ENCODE measurements around the gene SYT6. TPM values are rescaled to one million over a fixed set of nuclear protein-coding genes. Genes with fewer than 3 reads are reported as not detected.

Gene SYT6
- total RNA-seq, 1 experiment from 2014 or later, result not detected

DNA sequence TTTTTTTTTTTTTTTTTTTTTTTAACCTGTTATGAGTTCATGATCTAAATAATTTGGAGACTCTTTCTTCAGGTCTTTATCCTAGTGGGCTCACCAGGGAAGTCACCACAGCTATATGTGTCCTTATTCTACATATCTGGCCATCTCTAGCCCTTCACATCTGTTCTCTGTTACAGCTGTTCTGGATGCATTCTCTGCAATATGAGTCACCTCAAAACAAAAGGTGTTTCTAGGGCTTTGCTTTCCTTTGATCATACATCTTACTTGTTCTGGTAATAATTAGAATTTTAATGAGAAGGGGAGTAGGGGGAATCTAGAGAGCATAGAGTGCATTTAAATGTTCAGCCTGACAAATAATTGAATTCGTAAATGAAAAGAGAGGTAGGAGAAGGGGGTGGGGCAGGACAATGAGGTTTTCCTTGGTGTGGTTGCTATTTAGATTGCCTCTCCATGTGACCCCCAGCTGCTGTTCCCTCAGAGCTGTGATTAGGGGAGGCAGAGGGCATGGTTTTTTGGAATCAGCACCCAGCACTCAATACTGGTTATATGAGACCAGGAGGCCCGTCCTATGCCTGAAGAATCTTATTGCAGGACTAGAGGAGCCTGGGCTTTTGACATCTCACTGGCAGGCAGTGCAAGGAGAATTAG is 8.0 kb downstream of the SYT6 start:
- no peaks in the 10 kb centered on the region for H3K9me3 Mint-ChIP-seq (ENCODE audit: low read depth, unreplicated experiment)
- peaks cover 64% of the 10 kb centered on the region for H3K27me3 Mint-ChIP-seq (ENCODE audit: unreplicated experiment)
- no peaks in the 10 kb centered on the region for H3K36me3 Mint-ChIP-seq (ENCODE audit: insufficient read depth, unreplicated experiment)
- intact Hi-C loops (cut with micrococcal nuclease; ENCODE audit: unreplicated experiment), result no loop called here
- H3K27ac Mint-ChIP-seq (ENCODE audit: unreplicated experiment), result no peak overlapping the region
- H3K4me3 Mint-ChIP-seq (ENCODE audit: low read depth, unreplicated experiment), result no peak overlapping the region
- CTCF ChIA-PET, result no interaction called here
- BruUV-seq (replicated peaks), result no TSS peak
- TF ChIP-seq, protein P1, sequence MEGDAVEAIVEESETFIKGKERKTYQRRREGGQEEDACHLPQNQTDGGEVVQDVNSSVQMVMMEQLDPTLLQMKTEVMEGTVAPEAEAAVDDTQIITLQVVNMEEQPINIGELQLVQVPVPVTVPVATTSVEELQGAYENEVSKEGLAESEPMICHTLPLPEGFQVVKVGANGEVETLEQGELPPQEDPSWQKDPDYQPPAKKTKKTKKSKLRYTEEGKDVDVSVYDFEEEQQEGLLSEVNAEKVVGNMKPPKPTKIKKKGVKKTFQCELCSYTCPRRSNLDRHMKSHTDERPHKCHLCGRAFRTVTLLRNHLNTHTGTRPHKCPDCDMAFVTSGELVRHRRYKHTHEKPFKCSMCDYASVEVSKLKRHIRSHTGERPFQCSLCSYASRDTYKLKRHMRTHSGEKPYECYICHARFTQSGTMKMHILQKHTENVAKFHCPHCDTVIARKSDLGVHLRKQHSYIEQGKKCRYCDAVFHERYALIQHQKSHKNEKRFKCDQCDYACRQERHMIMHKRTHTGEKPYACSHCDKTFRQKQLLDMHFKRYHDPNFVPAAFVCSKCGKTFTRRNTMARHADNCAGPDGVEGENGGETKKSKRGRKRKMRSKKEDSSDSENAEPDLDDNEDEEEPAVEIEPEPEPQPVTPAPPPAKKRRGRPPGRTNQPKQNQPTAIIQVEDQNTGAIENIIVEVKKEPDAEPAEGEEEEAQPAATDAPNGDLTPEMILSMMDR (IDR thresholded peaks at IDR 0.05; ENCODE audit: unreplicated experiment), result no peak
- no peaks in the 10 kb centered on the region for H3K4me1 Mint-ChIP-seq (ENCODE audit: low read depth, unreplicated experiment)
- DNase-seq, result no peak

DNA sequence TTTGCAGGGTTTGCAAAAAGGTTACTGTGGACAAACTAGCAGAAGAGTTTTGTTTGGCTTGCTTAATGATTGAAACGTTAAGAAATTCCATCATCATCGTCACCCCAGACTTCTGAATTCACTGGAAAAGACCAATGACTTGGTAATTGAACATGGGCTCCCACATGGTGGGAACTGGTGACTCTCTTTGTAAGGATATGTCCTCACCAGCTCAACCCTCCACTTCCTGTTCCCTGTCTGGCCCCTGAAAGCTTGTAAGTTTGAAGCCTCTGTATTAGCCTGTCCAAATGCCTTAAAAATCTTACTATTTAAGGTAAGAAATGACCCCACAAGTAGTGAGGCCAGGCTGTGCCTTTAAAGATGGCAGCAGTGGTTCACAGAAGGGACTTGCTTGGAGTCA is 9.7 kb downstream of the SYT6 start:
- Mint-ChIP-seq H3K27ac (ENCODE audit: unreplicated experiment) (no peak overlapping the region), H3K4me3 (ENCODE audit: low read depth, unreplicated experiment) (no peak overlapping the region), H3K9me3 (ENCODE audit: low read depth, unreplicated experiment) (no peaks in the 10 kb centered on the region), H3K4me1 (ENCODE audit: low read depth, unreplicated experiment) (no peaks in the 10 kb centered on the region), H3K27me3 (ENCODE audit: unreplicated experiment) (peaks cover 63% of the 10 kb centered on the region), H3K36me3 (ENCODE audit: insufficient read depth, unreplicated experiment) (no peaks in the 10 kb centered on the region)
- intact Hi-C loops (cut with micrococcal nuclease; ENCODE audit: unreplicated experiment), result no loop called here
- CTCF ChIA-PET, result no interaction called here
- no TSS peak for BruUV-seq (replicated peaks)
- TF ChIP-seq, protein P1 (IDR thresholded peaks at IDR 0.05; ENCODE audit: unreplicated experiment), result no peak
- DNase-seq, result no peak

DNA sequence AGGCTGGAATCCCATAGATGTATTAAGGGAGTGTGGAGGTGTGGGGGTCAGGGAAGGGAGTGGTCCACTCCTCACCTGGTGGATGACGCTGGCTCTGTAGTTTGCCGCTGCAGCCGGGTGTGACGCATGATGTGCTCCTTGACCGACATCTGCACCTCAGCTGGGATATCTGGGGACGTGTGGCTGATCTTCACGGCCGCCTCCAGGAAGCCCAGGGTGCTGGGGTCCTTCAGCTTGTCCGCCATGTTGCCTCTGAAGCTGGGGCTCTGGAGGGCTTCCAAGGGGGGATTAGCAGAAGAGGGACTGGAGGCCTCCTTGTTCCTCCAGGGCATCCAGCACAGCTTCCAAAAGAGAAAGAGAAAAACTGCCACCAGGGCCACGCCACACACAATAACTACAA is 14.1 kb downstream of the SYT6 start:
- no peaks in the 10 kb centered on the region for H3K4me1 Mint-ChIP-seq (ENCODE audit: low read depth, unreplicated experiment)
- H3K27me3 Mint-ChIP-seq (ENCODE audit: unreplicated experiment), result peaks cover 75% of the 10 kb centered on the region
- CTCF ChIA-PET, result no interaction called here
- H3K9me3 Mint-ChIP-seq (ENCODE audit: low read depth, unreplicated experiment), result no peaks in the 10 kb centered on the region
- BruUV-seq (replicated peaks), result no TSS peak
- H3K36me3 Mint-ChIP-seq (ENCODE audit: insufficient read depth, unreplicated experiment), result no peaks in the 10 kb centered on the region
- DNase-seq, result no peak
- intact Hi-C loops (cut with micrococcal nuclease; ENCODE audit: unreplicated experiment), result no loop called here
- TF ChIP-seq, protein P1 (IDR thresholded peaks at IDR 0.05; ENCODE audit: unreplicated experiment), result no peak
- no peak overlapping the region for H3K4me3 Mint-ChIP-seq (ENCODE audit: low read depth, unreplicated experiment)
- no peak overlapping the region for H3K27ac Mint-ChIP-seq (ENCODE audit: unreplicated experiment)

DNA sequence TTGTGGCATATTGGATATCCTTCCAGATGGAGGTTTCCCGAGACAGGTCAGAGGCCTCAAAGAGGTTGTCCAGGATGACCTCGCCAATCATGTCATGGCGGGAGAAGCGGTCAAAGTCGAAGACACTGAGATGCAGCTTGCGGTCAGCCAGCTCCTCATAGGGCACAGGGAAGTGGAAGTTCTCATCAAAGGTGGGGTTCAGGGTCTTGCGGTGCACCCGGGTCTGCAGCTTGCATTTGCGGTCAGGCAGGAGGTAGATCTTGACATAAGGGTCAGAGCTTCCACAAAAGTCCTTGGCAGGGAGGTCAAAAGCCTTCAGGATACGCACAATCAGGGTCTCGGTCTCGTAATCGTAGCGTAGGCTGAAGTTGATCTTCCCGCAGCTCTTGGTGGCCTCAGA is 16.2 kb downstream of the SYT6 start:
- TF ChIP-seq, protein P1 (IDR thresholded peaks at IDR 0.05; ENCODE audit: unreplicated experiment), result no peak
- no peaks in the 10 kb centered on the region for H3K36me3 Mint-ChIP-seq (ENCODE audit: insufficient read depth, unreplicated experiment)
- no peak overlapping the region for H3K4me3 Mint-ChIP-seq (ENCODE audit: low read depth, unreplicated experiment)
- no peak for DNase-seq
- peaks cover 94% of the 10 kb centered on the region for H3K27me3 Mint-ChIP-seq (ENCODE audit: unreplicated experiment)
- H3K4me1 Mint-ChIP-seq (ENCODE audit: low read depth, unreplicated experiment), result no peaks in the 10 kb centered on the region
- intact Hi-C loops (cut with micrococcal nuclease; ENCODE audit: unreplicated experiment), result no loop called here
- CTCF ChIA-PET, result no interaction called here
- no peak overlapping the region for H3K27ac Mint-ChIP-seq (ENCODE audit: unreplicated experiment)
- no TSS peak for BruUV-seq (replicated peaks)
- H3K9me3 Mint-ChIP-seq (ENCODE audit: low read depth, unreplicated experiment), result no peaks in the 10 kb centered on the region
